ACHN (cell line): ENCODE measurements around the gene VWCE.
"Not testable (repeated sequence)": the region's sequence is repeated elsewhere in the genome, so short reads cannot be mapped to it uniquely, and the experiment has no call there.

Experiments
- DNase-seq: peaks from one replicate; pipeline ENCODE4 v3.0.0-alpha.2; 2015
- in situ Hi-C: cut with HindIII; loops from 2 replicates; pipeline ENCODE4 v1.10.0; 2017; ENCODE audit warnings: low sequenced_read_pairs, low pct_ligation_motif_present, low pct_unique_long_range_greater_than_20kb

The VWCE gene

GRCh38 chr11:61231033-61231432 lies 64.1 kb downstream of the VWCE start:
- DNase-seq, in situ Hi-C loops: not testable (repeated sequence)

DNA sequence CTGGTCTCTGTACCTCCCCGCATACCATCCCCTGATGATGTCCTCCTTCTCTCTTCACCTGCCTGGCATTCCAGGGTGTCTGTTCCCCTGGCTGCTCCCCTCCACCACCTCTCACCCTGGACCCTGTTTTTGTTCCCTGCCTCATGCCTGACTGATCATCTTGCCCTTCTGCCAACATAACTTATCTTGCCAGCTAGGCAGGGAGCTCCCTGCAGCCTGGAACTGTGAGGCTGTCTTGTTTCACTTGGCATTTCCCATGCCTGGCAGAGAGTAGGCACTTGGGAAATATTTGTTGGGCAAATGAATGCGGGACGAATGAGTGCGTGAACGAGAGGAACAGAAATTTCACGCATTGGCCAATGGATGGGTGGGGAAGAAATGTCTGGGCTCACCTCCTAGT lies 65.7 kb downstream of the VWCE start:
- in situ Hi-C loops, DNase-seq: not testable (repeated sequence)

DNA sequence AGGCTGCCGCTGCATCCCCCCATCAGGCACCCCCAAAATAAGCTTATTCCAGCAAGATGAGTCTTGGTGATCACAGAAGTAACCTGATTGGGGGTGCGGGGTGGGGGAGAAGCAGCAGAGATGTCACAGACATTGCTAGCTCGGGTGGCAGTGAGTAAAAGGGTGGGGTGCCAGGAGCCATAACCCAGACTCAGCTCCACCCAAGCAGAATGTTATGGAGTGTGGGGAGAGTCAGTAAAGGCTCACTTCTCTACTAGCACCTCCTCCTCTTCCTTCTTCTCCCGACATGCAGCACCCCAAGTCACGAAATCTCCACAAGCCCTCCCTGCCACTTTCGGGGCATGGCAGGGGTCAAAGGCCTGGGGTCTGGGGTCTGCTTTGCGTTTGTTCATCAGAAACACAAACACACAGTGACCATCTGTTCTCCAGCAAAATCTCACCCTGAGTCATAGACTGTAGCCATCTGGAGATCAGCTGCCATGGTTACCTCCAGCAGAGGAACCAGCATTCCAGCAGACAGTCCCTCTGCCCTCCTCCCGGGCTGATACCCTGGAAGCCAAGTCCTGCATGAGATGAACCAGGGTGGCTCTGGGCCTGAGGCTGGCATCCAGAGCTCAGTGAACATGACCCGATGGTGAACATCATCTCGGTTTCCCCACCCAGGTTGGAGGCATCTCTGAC lies 68.5 kb downstream of the VWCE start:
- in situ Hi-C loops, DNase-seq: not testable (repeated sequence)

- in situ Hi-C loops, DNase-seq: not testable (repeated sequence)
These were observed 72.4 kb downstream of the VWCE start for GRCh38 chr11:61222692-61223091.

- DNase-seq, in situ Hi-C loops: not testable (repeated sequence)
These were observed 73.1 kb downstream of the VWCE start, which contains the start of gene PGA4 for GRCh38 chr11:61222047-61222446. PGA4 (plus strand) TSS chr11:61222347; CDS start chr11:61222401, 54 bp downstream.

DNA sequence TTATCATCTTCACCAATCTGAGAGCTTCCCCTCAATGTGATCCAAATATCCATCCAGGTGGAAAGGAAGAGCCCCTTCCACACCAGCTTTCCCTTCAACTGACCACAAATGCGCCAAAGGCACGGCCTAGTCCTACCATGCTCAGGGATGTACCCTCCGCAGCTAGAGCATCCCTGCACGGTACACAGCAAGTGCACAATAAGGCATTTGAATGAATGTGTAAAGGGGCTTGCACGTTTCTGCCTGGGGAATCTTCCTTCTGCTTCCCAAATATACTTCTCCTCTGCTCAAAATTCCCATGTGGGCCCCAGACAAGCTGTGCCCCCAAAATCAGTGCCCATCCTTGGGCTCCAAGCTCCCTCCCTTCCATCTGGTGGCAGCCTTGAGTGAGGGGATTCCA lies 76.1 kb downstream of the VWCE start:
- in situ Hi-C loops, DNase-seq: not testable (repeated sequence)

- in situ Hi-C loops, DNase-seq: not testable (repeated sequence)
These were observed 76.8 kb downstream of the VWCE start for GRCh38 chr11:61218306-61218705.

GRCh38 chr11:61213711-61214324 lies 81.3 kb downstream of the VWCE start:
- in situ Hi-C loops, DNase-seq: not testable (repeated sequence)

GRCh38 chr11:61212202-61212601 lies 82.9 kb downstream of the VWCE start:
- in situ Hi-C loops, DNase-seq: not testable (repeated sequence)

- DNase-seq, in situ Hi-C loops: not testable (repeated sequence)
These were observed 83.7 kb downstream of the VWCE start for GRCh38 chr11:61211327-61211952.

DNA sequence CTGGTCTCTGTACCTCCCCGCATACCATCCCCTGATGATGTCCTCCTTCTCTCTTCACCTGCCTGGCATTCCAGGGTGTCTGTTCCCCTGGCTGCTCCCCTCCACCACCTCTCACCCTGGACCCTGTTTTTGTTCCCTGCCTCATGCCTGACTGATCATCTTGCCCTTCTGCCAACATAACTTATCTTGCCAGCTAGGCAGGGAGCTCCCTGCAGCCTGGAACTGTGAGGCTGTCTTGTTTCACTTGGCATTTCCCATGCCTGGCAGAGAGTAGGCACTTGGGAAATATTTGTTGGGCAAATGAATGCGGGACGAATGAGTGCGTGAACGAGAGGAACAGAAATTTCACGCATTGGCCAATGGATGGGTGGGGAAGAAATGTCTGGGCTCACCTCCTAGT lies 84.5 kb downstream of the VWCE start:
- DNase-seq, in situ Hi-C loops: not testable (repeated sequence)
